ENCODE data around the gene CBX6. TPM values are rescaled to one million over a fixed set of nuclear protein-coding genes. Genes with fewer than 3 reads are reported as not detected.

The CBX6 gene
- total RNA-seq, 1 experiment from 2014 or later, result 55.9 TPM

DNA sequence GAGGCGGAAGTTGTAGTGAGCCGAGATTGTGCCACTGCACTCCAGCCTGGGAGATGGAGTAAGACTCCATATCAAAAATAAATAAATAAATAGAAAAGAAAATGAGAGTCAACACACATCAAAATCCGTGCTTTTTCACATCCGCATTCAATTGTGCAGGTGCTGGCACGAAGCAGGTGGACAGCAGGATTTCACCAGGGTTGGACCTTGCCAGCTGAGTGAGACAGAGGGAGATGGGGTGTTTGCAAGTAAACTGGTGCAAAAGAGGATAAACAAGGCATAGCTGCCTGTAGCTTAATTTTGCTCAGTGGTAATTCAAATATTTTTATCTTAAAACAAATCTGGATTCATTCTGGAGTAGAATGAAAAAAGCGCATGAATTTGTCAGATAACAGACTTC lies 54.8 kb downstream of the CBX6 start:
- Mint-ChIP-seq H3K4me3 (ENCODE audit: unreplicated experiment) (no peak overlapping the region), H3K9me3 (ENCODE audit: unreplicated experiment) (no peaks in the 10 kb centered on the region), H3K27me3 (ENCODE audit: insufficient read depth, unreplicated experiment) (peaks cover 30% of the 10 kb centered on the region), H3K36me3 (ENCODE audit: insufficient read depth, unreplicated experiment) (no peaks in the 10 kb centered on the region), H3K27ac (ENCODE audit: unreplicated experiment) (no peak overlapping the region), H3K4me1 (ENCODE audit: low read depth, unreplicated experiment) (no peaks in the 10 kb centered on the region)
- TF ChIP-seq, protein P1, sequence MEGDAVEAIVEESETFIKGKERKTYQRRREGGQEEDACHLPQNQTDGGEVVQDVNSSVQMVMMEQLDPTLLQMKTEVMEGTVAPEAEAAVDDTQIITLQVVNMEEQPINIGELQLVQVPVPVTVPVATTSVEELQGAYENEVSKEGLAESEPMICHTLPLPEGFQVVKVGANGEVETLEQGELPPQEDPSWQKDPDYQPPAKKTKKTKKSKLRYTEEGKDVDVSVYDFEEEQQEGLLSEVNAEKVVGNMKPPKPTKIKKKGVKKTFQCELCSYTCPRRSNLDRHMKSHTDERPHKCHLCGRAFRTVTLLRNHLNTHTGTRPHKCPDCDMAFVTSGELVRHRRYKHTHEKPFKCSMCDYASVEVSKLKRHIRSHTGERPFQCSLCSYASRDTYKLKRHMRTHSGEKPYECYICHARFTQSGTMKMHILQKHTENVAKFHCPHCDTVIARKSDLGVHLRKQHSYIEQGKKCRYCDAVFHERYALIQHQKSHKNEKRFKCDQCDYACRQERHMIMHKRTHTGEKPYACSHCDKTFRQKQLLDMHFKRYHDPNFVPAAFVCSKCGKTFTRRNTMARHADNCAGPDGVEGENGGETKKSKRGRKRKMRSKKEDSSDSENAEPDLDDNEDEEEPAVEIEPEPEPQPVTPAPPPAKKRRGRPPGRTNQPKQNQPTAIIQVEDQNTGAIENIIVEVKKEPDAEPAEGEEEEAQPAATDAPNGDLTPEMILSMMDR (IDR thresholded peaks at IDR 0.05; ENCODE audit: insufficient read depth in 1 of 2, low read depth in 1 of 2, low read length in 1 of 2, severe bottlenecking in 1 of 2, unreplicated experiment in 1 of 2), result no peak
- ChIA-PET POLR2A (no interaction called here), CTCF (interaction anchor here (1.3 kb wide), 1 partner anchor 48 kb away, joined by 3 read pairs; no protein-coding TSS in a partner anchor)
- intact Hi-C loops (cut with micrococcal nuclease; ENCODE audit: unreplicated experiment), result no loop called here
- no peaks in the 10 kb centered on the region for H3K9me3 ChIP-seq
- no peaks in the 10 kb centered on the region for H3K36me3 ChIP-seq (ENCODE audit: control insufficient read depth, insufficient read depth, low read length)
- no TSS peak for BruUV-seq (replicated peaks)
- H3K27me3 ChIP-seq (replicated peaks; ENCODE audit: control insufficient read depth, insufficient read depth, low read length), result no peaks in the 10 kb centered on the region
- H3K4me1 ChIP-seq, result no peaks in the 10 kb centered on the region
- no peak for DNase-seq
- no peak overlapping the region for H3K4me3 ChIP-seq (ENCODE audit: low read depth, low read length)

DNA sequence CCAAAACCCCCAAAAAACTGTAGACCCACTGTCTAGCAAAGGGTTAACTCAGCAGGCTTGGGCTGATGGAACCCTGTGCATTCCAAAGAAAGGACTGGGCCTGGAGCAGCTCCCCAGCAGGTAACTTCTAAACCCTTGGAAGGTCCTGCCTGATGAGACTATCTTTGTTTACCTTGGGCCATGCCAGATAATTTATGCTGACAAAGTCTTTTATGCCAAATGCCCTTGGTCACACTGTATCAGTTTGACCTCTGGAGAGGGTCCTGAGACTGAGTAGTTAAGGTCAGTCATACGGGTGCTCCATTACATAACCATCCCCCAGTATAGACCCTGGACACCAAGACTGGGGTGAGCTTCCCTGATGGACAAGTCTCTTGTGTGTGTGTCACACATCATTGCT lies 56.2 kb downstream of the CBX6 start:
- H3K27me3 Mint-ChIP-seq (ENCODE audit: insufficient read depth, unreplicated experiment), result peaks cover 34% of the 10 kb centered on the region

More for the DNA sequence above, 56.2 kb downstream of the CBX6 start:
- ChIA-PET CTCF (interaction anchor here (1.3 kb wide), 1 partner anchor 47 kb away, joined by 3 read pairs; no protein-coding TSS in a partner anchor), POLR2A (no interaction called here)
- Histone ChIP-seq H3K36me3 (ENCODE audit: control insufficient read depth, insufficient read depth, low read length) (no peaks in the 10 kb centered on the region), H3K4me1 (no peaks in the 10 kb centered on the region), H3K4me3 (ENCODE audit: low read depth, low read length) (no peak overlapping the region), H3K27me3 (replicated peaks; ENCODE audit: control insufficient read depth, insufficient read depth, low read length) (no peaks in the 10 kb centered on the region), H3K9me3 (no peaks in the 10 kb centered on the region)
- TF ChIP-seq, protein P1 (IDR thresholded peaks at IDR 0.05; ENCODE audit: insufficient read depth in 1 of 2, low read depth in 1 of 2, low read length in 1 of 2, severe bottlenecking in 1 of 2, unreplicated experiment in 1 of 2), result no peak
- no TSS peak for BruUV-seq (replicated peaks)
- Mint-ChIP-seq H3K27ac (ENCODE audit: unreplicated experiment) (no peak overlapping the region), H3K36me3 (ENCODE audit: insufficient read depth, unreplicated experiment) (no peaks in the 10 kb centered on the region), H3K4me1 (ENCODE audit: low read depth, unreplicated experiment) (no peaks in the 10 kb centered on the region), H3K9me3 (ENCODE audit: unreplicated experiment) (no peaks in the 10 kb centered on the region), H3K4me3 (ENCODE audit: unreplicated experiment) (no peak overlapping the region)
- DNase-seq, result no peak
- intact Hi-C loops (cut with micrococcal nuclease; ENCODE audit: unreplicated experiment), result no loop called here

Other genes with a start within 250 kb of the CBX6 start
- gene FAM227A, start 215.8 kb downstream of the CBX6 start, total RNA-seq (2022), result 0.73 and 2.2 TPM in 2 replicates
- gene CBY1, start 215.6 kb downstream of the CBX6 start, total RNA-seq (2022), result 22.8 and 28.3 TPM in 2 replicates
- 113 and 114 TPM in 2 replicates for gene TOMM22, start 190.3 kb downstream of the CBX6 start, total RNA-seq (2022)
- gene JOSD1, start 171.3 kb downstream of the CBX6 start, total RNA-seq (2022), result 50.3 and 55.3 TPM in 2 replicates
- 47.2 and 48.0 TPM in 2 replicates for gene GTPBP1, start 166.3 kb downstream of the CBX6 start, total RNA-seq (2022)
- gene SUN2, start 116.2 kb downstream of the CBX6 start, total RNA-seq (2022), result 61.9 and 67.8 TPM in 2 replicates
- 8.1 and 9.2 TPM in 2 replicates for gene DNAL4, start 78.1 kb downstream of the CBX6 start, total RNA-seq (2022)
- 12.8 and 16.4 TPM in 2 replicates for gene NPTXR, start 28.2 kb downstream of the CBX6 start, total RNA-seq (2022)
- not detected in 2 replicates for gene APOBEC3A, start 85.4 kb upstream of the CBX6 start, total RNA-seq (2022)
- 55.8 and 60.9 TPM in 2 replicates for gene APOBEC3B, start 110.1 kb upstream of the CBX6 start, total RNA-seq (2022)
- gene APOBEC3C, start 142.0 kb upstream of the CBX6 start, total RNA-seq (2022), result 24.2 and 25.1 TPM in 2 replicates
- gene APOBEC3D, start 148.9 kb upstream of the CBX6 start, total RNA-seq (2022), result 0.19 and 0.39 TPM in 2 replicates
- gene APOBEC3F, start 168.6 kb upstream of the CBX6 start, total RNA-seq (2022), result 7.8 and 9.1 TPM in 2 replicates
- 0.73 and 1.0 TPM in 2 replicates for gene APOBEC3G, start 205.1 kb upstream of the CBX6 start, total RNA-seq (2022)
- not detected in 2 replicates for gene APOBEC3H, start 225.0 kb upstream of the CBX6 start, total RNA-seq (2022)